AG04450 (cell line): Measurements from ENCODE around the gene DCBLD2. TPM values are rescaled to one million over a fixed set of nuclear protein-coding genes. Genes with fewer than 3 reads are reported as not detected.
"Not testable (repeated sequence)": the region's sequence is repeated elsewhere in the genome, so short reads cannot be mapped to it uniquely, and the experiment has no call there.

Source experiments
- CTCF ChIA-PET: fragments of 300-600, 350-600 bp; formaldehyde crosslinking; extraction: SDS; loops from one replicate; lab custom pipeline; 2022; ENCODE audit warnings: antibody characterized with exemption, inconsistent platforms; lab: Charles Lee
- POLR2A ChIA-PET: fragments of 350-600 bp; formaldehyde crosslinking; extraction: SDS; loops from one replicate; lab custom pipeline; 2021; ENCODE audit warnings: antibody characterized with exemption, inconsistent platforms; lab: Yijun Ruan, JAX
- DNase-seq: peaks from one replicate; pipeline ENCODE4 v3.0.0-alpha.2; 2011; ENCODE audit warnings: low read depth, low spot score
- H3K27ac ChIP-seq: one replicate; pipeline ENCODE4 v1.5.1; 2012; ENCODE audit warnings: low read depth, low read length, control low read depth
- H3K27me3 ChIP-seq: one replicate; pipeline ENCODE4 v1.6.0; 2012; ENCODE audit warnings: low read length; ENCODE audit not compliant: control insufficient read depth, insufficient read depth
- H3K4me3 ChIP-seq: 2 replicates; pipeline ENCODE4 v1.5.1; 2011; ENCODE audit warnings: mild to moderate bottlenecking, low read depth, low read length, control low read depth
- H3K9me3 ChIP-seq: 2 replicates; pipeline ENCODE4 v1.5.1; 2012; ENCODE audit warnings: low read length; ENCODE audit not compliant: control insufficient read depth, insufficient read depth
- CTCF ChIP-seq: IDR thresholded peaks from 2 replicates; pipeline ENCODE4 v1.5.1; 2011; ENCODE audit warnings: low read depth, low read length, control low read depth, inconsistent platforms
- polyA plus RNA-seq: library from polyadenylated mRNA; depleted of rRNA; stranded (reverse); fragments of >200 nt; gene quantifications from 2 replicates; pipeline ENCODE4 v1.2.3, GENCODE V29; 2011

The DCBLD2 gene
- polyA plus RNA-seq, 1 experiment, result 202 TPM

GRCh38 chr3:98884675-98885371 lies 16.7 kb downstream of the DCBLD2 start:
- no peak overlapping the region for H3K27ac ChIP-seq
- H3K4me3 ChIP-seq, result no peak overlapping the region
- no peaks in the 10 kb centered on the region for H3K9me3 ChIP-seq
- H3K27me3 ChIP-seq, result no peaks in the 10 kb centered on the region
- ChIA-PET POLR2A (interaction anchor here (1.4 to 1.7 kb wide), 2 partner anchors 17 to 29 kb away, joined by 3 to 8 read pairs; partner anchors contain the start of gene DCBLD2), CTCF (interaction anchor here (0.9 to 2.1 kb wide), 3 partner anchors 17 to 109 kb away, joined by 3 to 7 read pairs (median 5); partner anchors contain the start of gene DCBLD2)
- no peak for TF ChIP-seq CTCF
- no peak for DNase-seq

GRCh38 chr3:98882614-98883333 lies 18.7 kb downstream of the DCBLD2 start:
- POLR2A ChIA-PET, H3K4me3 ChIP-seq, H3K27me3 ChIP-seq, DNase-seq, H3K9me3 ChIP-seq, H3K27ac ChIP-seq: not testable (repeated sequence)
- CTCF ChIA-PET, result interaction anchor here (0.6 kb wide), 1 partner anchor 112 kb away, joined by 3 read pairs; no protein-coding TSS in a partner anchor

GRCh38 chr3:98877132-98877531 lies 24.4 kb downstream of the DCBLD2 start:
- Histone ChIP-seq H3K9me3 (no peaks in the 10 kb centered on the region), H3K4me3 (no peak overlapping the region), H3K27me3 (no peaks in the 10 kb centered on the region), H3K27ac (no peak overlapping the region)
- DNase-seq, result no peak
- ChIA-PET CTCF (no interaction called here), POLR2A (no interaction called here)
- no peak for TF ChIP-seq CTCF

- Histone ChIP-seq H3K27me3 (no peaks in the 10 kb centered on the region), H3K9me3 (no peaks in the 10 kb centered on the region), H3K4me3 (no peak overlapping the region), H3K27ac (no peak overlapping the region)
- CTCF ChIA-PET, result no interaction called here
- TF ChIP-seq CTCF, result no peak
- POLR2A ChIA-PET, result no interaction called here
- DNase-seq, result no peak
Measured at GRCh38 chr3:98875535-98875934, 26.0 kb downstream of the DCBLD2 start.

GRCh38 chr3:98874602-98875249 lies 26.8 kb downstream of the DCBLD2 start:
- no peak for TF ChIP-seq CTCF
- Histone ChIP-seq H3K9me3 (no peaks in the 10 kb centered on the region), H3K27ac (no peak overlapping the region), H3K4me3 (no peak overlapping the region), H3K27me3 (no peaks in the 10 kb centered on the region)
- ChIA-PET CTCF (no interaction called here), POLR2A (no interaction called here)
- no peak for DNase-seq
